Ramos (cell line): ENCODE results near the gene GADD45GIP1.

Source experiments
- in situ Hi-C: fragments of 300-500 bp; cut with MboI; formaldehyde crosslinking; loops from one replicate; pipeline ENCODE4 v1.14.3; 2022; ENCODE audit warnings: low sequenced_read_pairs; ENCODE audit not compliant: unreplicated experiment

Gene GADD45GIP1

GRCh38 chr19:12945479-12946091 is 11.4 kb downstream of the GADD45GIP1 start, which contains the start of gene RAD23A:
Gene RAD23A (plus strand): TSS chr19:12945862. CDS start chr19:12945949, 87 bp downstream.
- in situ Hi-C loops, result no loop called here

GRCh38 chr19:12944104-12944674 is 12.8 kb downstream of the GADD45GIP1 start:
- in situ Hi-C loops, result no loop called here

GRCh38 chr19:12943437-12944044 is 13.5 kb downstream of the GADD45GIP1 start:
- in situ Hi-C loops, result no loop called here

GRCh38 chr19:12940897-12941296 is 16.1 kb downstream of the GADD45GIP1 start:
- in situ Hi-C loops, result no loop called here

GRCh38 chr19:12939975-12940423 is 17.0 kb downstream of the GADD45GIP1 start:
- in situ Hi-C loops, result no loop called here

GRCh38 chr19:12938779-12939601 is 18.0 kb downstream of the GADD45GIP1 start:
- in situ Hi-C loops, result no loop called here

GRCh38 chr19:12937927-12938778 is 18.9 kb downstream of the GADD45GIP1 start, which contains the start of gene CALR:
Gene CALR (plus strand): TSS chr19:12938609. CDS start chr19:12938680, 71 bp downstream.
- in situ Hi-C loops, result no loop called here

- in situ Hi-C loops, result no loop called here
Observed at GRCh38 chr19:12937093-12937926, 19.7 kb downstream of the GADD45GIP1 start.

- in situ Hi-C loops, result no loop called here
Observed at GRCh38 chr19:12936582-12936981, 20.4 kb downstream of the GADD45GIP1 start.

- in situ Hi-C loops, result no loop called here
Observed at GRCh38 chr19:12935071-12935470, 22.0 kb downstream of the GADD45GIP1 start.

GRCh38 chr19:12933287-12934072 is 23.5 kb downstream of the GADD45GIP1 start, which contains the start of gene FARSA:
Gene FARSA (minus strand): TSS chr19:12933711. CDS start chr19:12933696, 15 bp downstream.
- in situ Hi-C loops, result no loop called here

GRCh38 chr19:12932392-12933286 is 24.4 kb downstream of the GADD45GIP1 start:
- in situ Hi-C loops, result no loop called here

GRCh38 chr19:12930002-12930645 is 26.9 kb downstream of the GADD45GIP1 start:
- in situ Hi-C loops, result no loop called here

GRCh38 chr19:12924621-12925310 is 32.3 kb downstream of the GADD45GIP1 start:
- in situ Hi-C loops, result no loop called here

GRCh38 chr19:12922959-12923358 is 34.1 kb downstream of the GADD45GIP1 start:
- in situ Hi-C loops, result no loop called here

GRCh38 chr19:12921047-12921446 is 36.0 kb downstream of the GADD45GIP1 start:
- in situ Hi-C loops, result no loop called here
